NCI-H2029 treated with DMSO at 0.1 percent for 48 hours (cell line): ENCODE measurements around the gene PTPRZ1.

Experiments used
- DNase-seq: peaks from one replicate; lab custom pipeline; 2025; lab: John Stamatoyannopoulos, UW

The PTPRZ1 gene

GRCh38 chr7:121954803-121955202 is 81.8 kb downstream of the PTPRZ1 start:
- no peak for DNase-seq

DNA sequence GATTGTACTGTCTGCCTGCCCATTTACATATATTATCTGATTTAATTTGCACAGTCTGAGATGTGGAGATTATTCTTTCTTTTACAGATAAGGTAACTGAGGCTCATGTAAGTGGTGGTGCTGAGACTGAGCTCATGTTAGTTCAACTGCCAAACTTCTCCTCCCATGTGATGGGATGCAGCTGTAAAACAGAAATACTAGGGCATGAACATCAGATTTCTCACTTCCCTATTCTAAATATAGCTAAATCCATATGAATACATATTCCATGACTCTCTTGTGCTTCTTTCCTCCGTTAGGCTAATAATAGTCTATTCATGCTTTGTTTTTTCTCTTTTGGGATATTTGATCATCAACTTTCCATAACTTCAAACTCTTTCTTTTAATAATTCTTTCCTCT is 84.7 kb downstream of the PTPRZ1 start:
- DNase-seq: no peak

GRCh38 chr7:121960678-121961077 is 87.7 kb downstream of the PTPRZ1 start:
- DNase-seq: no peak

GRCh38 chr7:121961089-121961867 is 88.3 kb downstream of the PTPRZ1 start:
- no peak for DNase-seq

- no peak for DNase-seq
These were observed 93.4 kb downstream of the PTPRZ1 start for GRCh38 chr7:121966276-121966934.

DNA sequence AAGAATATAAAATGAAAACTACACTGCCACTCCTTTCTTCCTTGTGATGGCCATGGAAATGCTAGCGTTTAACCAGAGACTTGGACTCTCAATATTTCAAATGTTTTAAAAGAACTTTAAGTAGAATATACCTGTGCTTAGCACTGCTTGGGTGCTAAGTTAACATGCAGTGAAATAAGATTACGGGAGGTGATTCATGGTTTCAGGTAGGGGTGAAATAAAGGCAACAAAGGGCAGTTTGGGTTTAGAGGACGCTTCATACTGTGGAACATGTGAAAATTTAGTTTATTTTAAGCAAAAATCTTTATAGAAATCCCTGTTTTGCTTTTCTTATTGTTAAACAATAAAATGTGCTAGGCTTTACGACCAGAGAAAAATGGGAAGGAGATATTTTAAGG is 94.0 kb downstream of the PTPRZ1 start:
- DNase-seq: no peak

- DNase-seq: no peak
These were observed 112.6 kb downstream of the PTPRZ1 start for GRCh38 chr7:121985476-121986030.

- no peak for DNase-seq
These were observed 119.1 kb downstream of the PTPRZ1 start for GRCh38 chr7:121992068-121992467.

GRCh38 chr7:121994625-121995410 is 121.9 kb downstream of the PTPRZ1 start:
- DNase-seq: peak; percentile 43

DNA sequence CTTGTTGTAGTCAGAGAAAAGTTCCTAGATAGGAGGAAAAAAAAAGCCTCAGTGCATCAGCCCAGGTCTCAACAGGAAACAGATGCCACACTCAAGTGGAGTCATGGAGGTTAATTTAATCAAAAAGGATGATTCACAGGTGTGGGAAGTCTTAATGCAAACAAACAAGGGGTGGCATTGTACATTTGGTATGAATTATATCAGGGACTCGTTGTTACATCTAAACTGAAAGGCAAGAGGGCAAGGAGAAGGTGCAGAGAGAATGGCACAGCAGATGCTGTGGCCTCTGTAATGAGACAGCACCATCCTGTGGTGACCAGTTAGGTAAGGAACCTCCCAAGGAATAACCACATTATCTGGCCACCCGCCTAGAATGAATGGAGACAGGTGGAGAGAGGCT is 133.7 kb downstream of the PTPRZ1 start:
- peak; percentile 14 for DNase-seq

DNA sequence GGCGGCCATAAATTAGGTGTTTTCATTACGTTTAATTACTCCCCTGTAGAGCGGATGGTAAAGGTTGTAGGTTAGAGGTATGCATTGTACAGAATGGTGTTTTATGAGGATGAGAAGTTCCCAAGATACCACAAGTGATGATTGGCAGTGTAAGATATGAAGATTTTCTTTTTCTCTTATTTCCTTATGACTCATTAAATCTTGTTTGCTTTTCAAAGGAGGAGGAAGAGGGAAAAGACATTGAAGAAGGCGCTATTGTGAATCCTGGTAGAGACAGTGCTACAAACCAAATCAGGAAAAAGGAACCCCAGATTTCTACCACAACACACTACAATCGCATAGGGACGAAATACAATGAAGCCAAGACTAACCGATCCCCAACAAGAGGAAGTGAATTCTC is 137.2 kb downstream of the PTPRZ1 start:
- no peak for DNase-seq

DNA sequence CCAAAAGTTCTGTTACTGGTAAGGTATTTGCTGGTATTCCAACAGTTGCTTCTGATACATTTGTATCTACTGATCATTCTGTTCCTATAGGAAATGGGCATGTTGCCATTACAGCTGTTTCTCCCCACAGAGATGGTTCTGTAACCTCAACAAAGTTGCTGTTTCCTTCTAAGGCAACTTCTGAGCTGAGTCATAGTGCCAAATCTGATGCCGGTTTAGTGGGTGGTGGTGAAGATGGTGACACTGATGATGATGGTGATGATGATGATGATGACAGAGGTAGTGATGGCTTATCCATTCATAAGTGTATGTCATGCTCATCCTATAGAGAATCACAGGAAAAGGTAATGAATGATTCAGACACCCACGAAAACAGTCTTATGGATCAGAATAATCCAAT is 140.1 kb downstream of the PTPRZ1 start:
- no peak for DNase-seq

GRCh38 chr7:122013630-122014029 is 140.7 kb downstream of the PTPRZ1 start:
- DNase-seq: no peak

DNA sequence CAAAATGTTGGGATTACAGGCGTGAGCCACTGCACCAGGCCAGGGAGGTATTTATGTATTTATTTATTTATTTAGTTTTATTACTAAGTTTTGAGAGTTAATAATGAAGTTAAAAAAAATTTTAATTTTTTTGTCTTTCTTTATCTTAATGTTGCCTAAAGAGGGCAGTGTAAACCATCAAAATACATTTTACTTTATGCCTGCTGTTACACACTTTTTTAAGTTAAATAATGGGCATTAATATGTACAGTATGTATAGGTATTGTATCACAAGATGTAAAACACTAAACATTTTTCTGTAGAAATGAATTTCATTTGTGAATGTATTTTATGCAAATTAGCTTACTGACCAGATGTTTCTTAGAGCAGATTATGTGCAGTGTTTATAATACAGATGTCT is 141.7 kb downstream of the PTPRZ1 start:
- no peak for DNase-seq

DNA sequence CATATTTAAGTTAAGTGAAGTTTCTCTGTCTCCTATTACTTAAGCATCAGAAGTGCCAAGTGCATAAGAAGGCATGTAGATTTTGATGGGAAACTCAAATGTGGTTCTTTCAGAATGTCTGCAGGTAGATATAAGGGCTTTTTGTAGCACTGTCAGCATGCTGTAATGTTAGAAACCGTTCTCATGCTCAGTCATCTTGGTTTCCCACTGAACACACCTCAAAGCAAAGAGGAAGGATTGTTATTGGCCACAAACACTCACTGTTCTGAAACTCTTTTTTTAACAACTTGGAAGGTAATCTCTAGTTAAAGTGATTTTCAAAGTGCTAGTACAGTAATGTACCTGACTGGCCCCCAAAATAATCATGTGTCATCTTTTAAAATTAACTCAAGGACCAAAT is 145.1 kb downstream of the PTPRZ1 start:
- DNase-seq: no peak

DNA sequence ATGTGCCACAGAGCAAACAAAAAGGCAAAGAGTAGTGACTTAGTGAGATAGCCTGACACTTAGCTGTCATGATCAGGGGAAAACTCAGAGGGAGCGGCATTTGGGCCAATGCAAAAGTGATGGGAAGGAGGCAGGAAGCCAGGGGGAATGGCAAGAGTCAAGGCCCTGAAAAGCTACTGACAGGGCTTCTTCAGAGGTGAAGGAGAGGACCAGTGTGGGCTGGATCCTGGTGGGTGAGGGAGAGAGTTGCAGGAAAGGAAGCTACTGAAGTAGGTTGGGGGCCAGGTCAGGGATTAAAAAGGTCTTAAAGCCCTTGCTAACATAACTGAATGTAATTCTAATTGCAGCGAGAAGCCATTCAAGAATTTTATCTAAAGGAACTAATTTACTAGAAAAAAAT is 154.1 kb downstream of the PTPRZ1 start:
- no peak for DNase-seq

GRCh38 chr7:122033641-122034040 is 160.7 kb downstream of the PTPRZ1 start:
- DNase-seq: no peak

DNA sequence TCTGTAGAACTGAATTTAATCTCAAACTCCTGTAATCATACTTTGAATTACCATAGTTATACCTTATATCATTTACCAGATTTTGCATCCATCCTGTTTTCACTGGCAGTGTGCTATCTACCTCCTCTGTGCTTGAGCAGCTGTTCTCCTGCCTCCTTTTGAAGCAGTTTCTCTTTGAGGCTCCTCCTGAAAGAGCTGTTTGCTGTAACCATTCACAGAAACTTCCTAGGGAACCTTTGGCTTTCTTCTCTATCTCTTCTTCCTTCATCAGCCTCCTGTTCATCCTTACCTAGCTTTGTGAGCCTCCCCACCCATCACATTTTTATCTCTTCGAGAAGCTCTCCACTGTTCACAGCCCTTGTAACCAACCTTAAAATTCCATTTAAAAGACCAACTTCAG is 162.9 kb downstream of the PTPRZ1 start:
- DNase-seq: no peak

GRCh38 chr7:122038134-122038533 is 165.2 kb downstream of the PTPRZ1 start:
- no peak for DNase-seq

DNA sequence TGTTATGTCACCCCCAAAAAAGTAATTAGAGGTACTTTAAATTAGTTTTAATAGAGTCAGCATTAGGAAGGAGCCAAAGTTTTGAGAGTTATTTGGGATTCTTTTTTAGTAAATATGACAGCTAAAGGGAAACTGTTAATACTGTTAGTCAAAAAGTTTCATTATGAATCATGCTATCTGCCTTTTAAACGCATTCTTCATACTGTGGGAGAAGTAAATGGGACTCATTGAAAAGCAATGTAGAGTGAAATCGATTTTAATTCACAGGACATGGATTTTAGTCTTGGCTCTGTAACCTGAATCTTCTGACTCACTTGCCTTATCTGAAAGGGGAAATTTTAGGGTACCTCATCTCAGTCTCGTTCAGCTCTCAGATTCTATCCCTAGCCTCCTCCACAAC is 165.9 kb downstream of the PTPRZ1 start:
- no peak for DNase-seq

GRCh38 chr7:122040147-122040546 is 167.2 kb downstream of the PTPRZ1 start:
- DNase-seq: no peak

GRCh38 chr7:122046402-122046801 is 173.4 kb downstream of the PTPRZ1 start:
- DNase-seq: no peak

GRCh38 chr7:122054393-122054792 is 181.4 kb downstream of the PTPRZ1 start:
- DNase-seq: no peak
